ENCODE results near the gene TECPR2. TPM values are rescaled to one million over a fixed set of nuclear protein-coding genes. Genes with fewer than 3 reads are reported as not detected.

The TECPR2 gene
- polyA plus RNA-seq, 2 donors = 3.3 to 3.8 TPM

DNA sequence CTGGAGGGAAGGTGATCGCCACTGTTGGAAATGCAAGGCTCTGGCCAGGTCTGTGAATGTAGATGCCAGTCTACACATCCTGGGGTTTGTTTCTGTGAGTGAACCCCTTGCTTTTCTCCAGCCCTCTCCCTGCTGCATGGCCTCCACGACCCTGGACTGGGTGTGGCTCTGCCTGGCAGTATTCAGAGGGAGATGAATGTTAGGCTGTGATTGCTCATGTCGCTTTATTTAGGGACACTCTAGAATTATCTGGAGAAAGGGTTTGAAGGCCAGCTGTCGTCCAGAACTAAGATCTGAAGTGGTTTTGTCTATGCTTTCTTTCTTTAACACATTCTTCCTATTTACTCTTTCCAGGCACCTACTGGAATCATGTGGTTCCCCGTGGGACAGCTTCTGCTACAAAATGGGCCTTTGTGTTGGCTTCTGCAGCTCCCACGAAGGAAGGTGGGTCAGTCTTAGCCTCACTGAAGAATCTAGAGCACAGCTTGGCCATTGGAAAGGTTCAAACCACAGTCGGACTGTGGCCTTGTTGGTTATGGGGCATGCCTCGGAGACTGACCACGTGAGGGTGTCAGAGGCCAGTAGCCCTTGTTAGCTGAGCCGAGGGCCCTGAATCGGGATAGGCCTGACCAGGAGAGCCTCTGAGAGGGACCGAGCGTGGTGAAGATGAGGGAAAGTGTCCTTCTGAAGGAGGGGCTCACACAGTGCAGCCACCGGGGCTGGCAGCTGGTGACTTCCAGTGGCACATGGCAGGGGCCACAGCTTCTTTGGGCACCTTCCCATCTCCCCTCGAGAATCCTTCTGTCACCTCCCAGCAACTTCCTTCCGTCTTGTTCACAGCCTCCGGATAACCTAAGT, 87.7 kb downstream of the TECPR2 start:
- Histone ChIP-seq H3K9me3 (ENCODE audit: control insufficient read depth in 2 of 2, insufficient read depth in 1 of 2, low read depth in 1 of 2, low read length in 1 of 2) (no peaks in the 10 kb centered on the region), H3K27ac (ENCODE audit: low read depth in 2 of 2, low read length in 1 of 2) (no peak overlapping the region), H3K36me3 (ENCODE audit: control insufficient read depth in 2 of 2, insufficient read depth in 2 of 2, low read length in 1 of 2) (peaks cover 2 to 26% of the 10 kb centered on the region in 2 donors), H3K4me1 (ENCODE audit: control insufficient read depth in 2 of 2, insufficient read depth in 2 of 2, low read length in 1 of 2) (no peaks in the 10 kb centered on the region), H3K4me3 (ENCODE audit: low read depth in 1 of 2, low read length in 2 of 2) (no peak overlapping the region), H3K27me3 (ENCODE audit: control insufficient read depth in 1 of 2, insufficient read depth in 2 of 2, low read length in 2 of 2) (no peaks in the 10 kb centered on the region)
- 87 to 88% methylated on average over 17 of the region's 17 CpGs for WGBS, 2 donors

DNA sequence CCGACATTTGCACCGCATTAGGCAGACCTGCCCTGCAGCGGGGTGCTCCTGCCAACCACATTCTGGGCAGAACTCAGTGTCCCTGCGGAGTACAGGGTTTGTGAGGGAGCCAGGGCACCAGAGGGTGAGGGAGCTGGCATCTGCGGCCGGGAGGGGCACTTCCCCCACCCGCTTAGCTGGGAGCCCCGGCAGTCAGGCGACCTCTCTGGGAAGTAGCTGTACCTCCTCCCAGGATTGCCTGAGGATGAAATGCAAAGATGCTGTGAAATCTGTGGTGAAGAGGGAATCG, 88.3 kb downstream of the TECPR2 start:
- Histone ChIP-seq H3K27ac (ENCODE audit: low read depth in 2 of 2, low read length in 1 of 2) (no peak overlapping the region), H3K4me1 (ENCODE audit: control insufficient read depth in 2 of 2, insufficient read depth in 2 of 2, low read length in 1 of 2) (no peaks in the 10 kb centered on the region), H3K36me3 (ENCODE audit: control insufficient read depth in 2 of 2, insufficient read depth in 2 of 2, low read length in 1 of 2) (peaks cover 0 to 25% of the 10 kb centered on the region in 2 donors), H3K4me3 (ENCODE audit: low read depth in 1 of 2, low read length in 2 of 2) (no peak overlapping the region), H3K9me3 (ENCODE audit: control insufficient read depth in 2 of 2, insufficient read depth in 1 of 2, low read depth in 1 of 2, low read length in 1 of 2) (no peaks in the 10 kb centered on the region), H3K27me3 (ENCODE audit: control insufficient read depth in 1 of 2, insufficient read depth in 2 of 2, low read length in 2 of 2) (no peaks in the 10 kb centered on the region)
- WGBS, 2 donors = 89 to 90% methylated on average over 10 of the region's 10 CpGs

DNA sequence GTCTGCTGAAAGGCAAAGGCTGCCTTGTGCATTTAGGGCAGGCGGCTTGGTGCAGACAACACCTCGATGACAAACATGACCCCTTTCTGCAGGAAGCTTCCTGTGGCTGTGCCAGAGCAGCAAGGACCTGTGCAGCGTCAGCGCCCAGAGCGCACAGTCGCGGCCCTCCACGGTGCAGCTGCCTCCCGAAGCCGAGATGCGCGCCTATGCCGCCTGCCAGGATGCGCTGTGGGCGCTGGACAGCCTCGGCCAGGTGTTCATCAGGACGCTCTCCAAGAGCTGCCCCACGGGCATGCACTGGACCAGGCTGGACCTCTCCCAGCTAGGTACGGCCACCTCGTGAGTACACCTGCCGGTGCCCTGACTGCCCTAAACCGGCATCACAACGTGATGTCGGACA, 89.6 kb downstream of the TECPR2 start:
- no peak overlapping the region for H3K4me3 ChIP-seq (ENCODE audit: low read depth in 1 of 2, low read length in 2 of 2)
- H3K36me3 ChIP-seq (ENCODE audit: control insufficient read depth in 2 of 2, insufficient read depth in 2 of 2, low read length in 1 of 2) = peaks cover 0 to 29% of the 10 kb centered on the region in 2 donors
- 95 to 96% methylated on average over 24 of the region's 24 CpGs for WGBS, 2 donors
- no peak overlapping the region for H3K27ac ChIP-seq (ENCODE audit: low read depth in 2 of 2, low read length in 1 of 2)
- H3K9me3 ChIP-seq (ENCODE audit: control insufficient read depth in 2 of 2, insufficient read depth in 1 of 2, low read depth in 1 of 2, low read length in 1 of 2) = no peaks in the 10 kb centered on the region
- H3K27me3 ChIP-seq (ENCODE audit: control insufficient read depth in 1 of 2, insufficient read depth in 2 of 2, low read length in 2 of 2) = no peaks in the 10 kb centered on the region
- no peaks in the 10 kb centered on the region for H3K4me1 ChIP-seq (ENCODE audit: control insufficient read depth in 2 of 2, insufficient read depth in 2 of 2, low read length in 1 of 2)

DNA sequence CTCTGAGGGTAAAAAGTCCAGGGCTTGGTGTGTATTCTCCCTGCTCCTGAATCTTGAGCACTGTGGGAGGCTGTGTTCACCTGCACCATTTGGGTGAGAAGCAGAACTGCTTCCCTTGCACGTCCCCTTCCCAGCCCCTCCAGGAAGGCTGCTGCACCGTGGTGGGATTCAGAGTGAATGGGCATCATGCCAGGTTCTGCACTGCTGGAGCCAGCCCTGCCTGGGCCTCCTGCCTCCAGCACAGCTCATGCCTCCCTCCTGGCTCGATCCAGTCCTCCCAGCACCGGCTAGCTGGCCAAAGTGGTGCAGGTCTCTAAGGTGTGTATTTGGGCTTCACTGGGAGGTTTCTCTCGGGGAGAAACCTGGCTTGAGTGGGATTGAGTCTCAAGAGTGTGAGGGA, 92.0 kb downstream of the TECPR2 start:
- H3K27ac ChIP-seq (ENCODE audit: low read depth in 2 of 2, low read length in 1 of 2) = no peak overlapping the region
- WGBS, 2 donors = 71 to 73% methylated on average over 5 of the region's 5 CpGs
- H3K27me3 ChIP-seq (ENCODE audit: control insufficient read depth in 1 of 2, insufficient read depth in 2 of 2, low read length in 2 of 2) = no peaks in the 10 kb centered on the region
- H3K4me1 ChIP-seq (ENCODE audit: control insufficient read depth in 2 of 2, insufficient read depth in 2 of 2, low read length in 1 of 2) = no peaks in the 10 kb centered on the region
- no peak overlapping the region for H3K4me3 ChIP-seq (ENCODE audit: low read depth in 1 of 2, low read length in 2 of 2)
- peaks cover 0 to 30% of the 10 kb centered on the region in 2 donors for H3K36me3 ChIP-seq (ENCODE audit: control insufficient read depth in 2 of 2, insufficient read depth in 2 of 2, low read length in 1 of 2)
- no peaks in the 10 kb centered on the region for H3K9me3 ChIP-seq (ENCODE audit: control insufficient read depth in 2 of 2, insufficient read depth in 1 of 2, low read depth in 1 of 2, low read length in 1 of 2)

DNA sequence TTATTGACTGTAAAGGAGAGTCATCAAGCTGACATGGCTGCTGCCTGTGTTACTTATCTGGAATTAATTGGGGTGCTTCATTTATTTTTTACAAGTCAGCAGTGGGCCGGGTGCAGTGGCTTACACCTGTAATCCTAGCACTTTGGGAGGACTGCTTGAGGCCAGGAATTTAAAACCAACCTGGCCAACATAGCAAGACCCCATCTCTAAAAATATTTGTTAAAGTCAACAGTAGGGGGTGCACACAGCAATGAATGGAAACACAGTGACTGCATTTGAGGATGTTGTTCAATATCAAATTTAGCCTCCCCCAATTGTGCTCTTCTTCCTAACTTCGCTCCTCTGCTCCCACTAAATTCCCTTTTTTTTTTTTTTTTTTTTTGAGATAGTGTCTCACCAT, 94.8 kb downstream of the TECPR2 start:
- H3K27me3 ChIP-seq (ENCODE audit: control insufficient read depth in 1 of 2, insufficient read depth in 2 of 2, low read length in 2 of 2) = no peaks in the 10 kb centered on the region
- H3K9me3 ChIP-seq (ENCODE audit: control insufficient read depth in 2 of 2, insufficient read depth in 1 of 2, low read depth in 1 of 2, low read length in 1 of 2) = no peaks in the 10 kb centered on the region
- no peak overlapping the region for H3K27ac ChIP-seq (ENCODE audit: low read depth in 2 of 2, low read length in 1 of 2)
- 72 to 91% methylated on average over 2 of the region's 2 CpGs for WGBS, 2 donors
- H3K4me1 ChIP-seq (ENCODE audit: control insufficient read depth in 2 of 2, insufficient read depth in 2 of 2, low read length in 1 of 2) = no peaks in the 10 kb centered on the region
- no peak overlapping the region for H3K4me3 ChIP-seq (ENCODE audit: low read depth in 1 of 2, low read length in 2 of 2)
- peaks cover 0 to 20% of the 10 kb centered on the region in 2 donors for H3K36me3 ChIP-seq (ENCODE audit: control insufficient read depth in 2 of 2, insufficient read depth in 2 of 2, low read length in 1 of 2)

- H3K27me3 ChIP-seq (ENCODE audit: control insufficient read depth in 1 of 2, insufficient read depth in 2 of 2, low read length in 2 of 2) = no peaks in the 10 kb centered on the region
- 83 to 87% methylated on average over 14 of the region's 14 CpGs for WGBS, 2 donors
- H3K4me3 ChIP-seq (ENCODE audit: low read depth in 1 of 2, low read length in 2 of 2) = no peak overlapping the region
- H3K36me3 ChIP-seq (ENCODE audit: control insufficient read depth in 2 of 2, insufficient read depth in 2 of 2, low read length in 1 of 2) = peaks cover 3 to 15% of the 10 kb centered on the region in 2 donors
- H3K9me3 ChIP-seq (ENCODE audit: control insufficient read depth in 2 of 2, insufficient read depth in 1 of 2, low read depth in 1 of 2, low read length in 1 of 2) = no peaks in the 10 kb centered on the region
- H3K4me1 ChIP-seq (ENCODE audit: control insufficient read depth in 2 of 2, insufficient read depth in 2 of 2, low read length in 1 of 2) = peaks cover 0 to 2% of the 10 kb centered on the region in 2 donors
- no peak overlapping the region for H3K27ac ChIP-seq (ENCODE audit: low read depth in 2 of 2, low read length in 1 of 2)
These were observed 99.0 kb downstream of the TECPR2 start for GRCh38 chr14:102461490-102462338.

GRCh38 chr14:102462391-102462790, 99.7 kb downstream of the TECPR2 start:
- 82 to 87% methylated on average over 4 of the region's 4 CpGs for WGBS, 2 donors

GRCh38 chr14:102464006-102464405, 101.3 kb downstream of the TECPR2 start:
- WGBS, 2 donors = 91 to 93% methylated on average over 4 of the region's 4 CpGs
- Histone ChIP-seq H3K4me3 (ENCODE audit: low read depth in 1 of 2, low read length in 2 of 2) (no peak overlapping the region), H3K27ac (ENCODE audit: low read depth in 2 of 2, low read length in 1 of 2) (no peak overlapping the region)

More at GRCh38 chr14:102462391-102462790, 99.7 kb downstream of the TECPR2 start:
- Histone ChIP-seq H3K9me3 (ENCODE audit: control insufficient read depth in 2 of 2, insufficient read depth in 1 of 2, low read depth in 1 of 2, low read length in 1 of 2) (no peaks in the 10 kb centered on the region), H3K4me3 (ENCODE audit: low read depth in 1 of 2, low read length in 2 of 2) (no peak overlapping the region), H3K36me3 (ENCODE audit: control insufficient read depth in 2 of 2, insufficient read depth in 2 of 2, low read length in 1 of 2) (peaks cover 3 to 13% of the 10 kb centered on the region in 2 donors), H3K27ac (ENCODE audit: low read depth in 2 of 2, low read length in 1 of 2) (no peak overlapping the region), H3K4me1 (ENCODE audit: control insufficient read depth in 2 of 2, insufficient read depth in 2 of 2, low read length in 1 of 2) (peaks cover 0 to 2% of the 10 kb centered on the region in 2 donors), H3K27me3 (ENCODE audit: control insufficient read depth in 1 of 2, insufficient read depth in 2 of 2, low read length in 2 of 2) (no peaks in the 10 kb centered on the region)

DNA sequence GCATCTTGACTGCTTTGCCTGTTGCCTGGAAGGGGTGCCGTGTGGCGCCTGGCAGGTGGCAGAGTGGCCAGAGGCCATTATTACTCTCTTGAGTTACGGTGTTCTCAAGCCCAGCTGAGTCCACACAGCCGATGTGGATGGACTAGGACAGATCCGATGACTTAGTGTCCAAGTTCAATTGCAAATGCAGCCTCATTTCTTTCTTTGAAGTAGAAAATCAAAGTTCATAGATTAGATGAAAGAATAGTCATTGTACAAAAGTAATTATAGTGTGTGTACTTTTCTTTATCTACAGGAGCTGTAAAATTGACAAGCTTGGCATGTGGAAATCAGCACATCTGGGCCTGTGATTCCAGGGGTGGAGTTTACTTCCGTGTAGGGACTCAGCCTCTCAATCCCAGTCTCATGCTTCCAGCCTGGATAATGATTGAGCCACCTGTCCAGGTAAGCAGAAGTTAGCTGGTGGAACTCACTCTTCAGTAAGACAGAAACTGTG, 102.2 kb downstream of the TECPR2 start:
- Histone ChIP-seq H3K9me3 (ENCODE audit: control insufficient read depth in 2 of 2, insufficient read depth in 1 of 2, low read depth in 1 of 2, low read length in 1 of 2) (no peaks in the 10 kb centered on the region), H3K36me3 (ENCODE audit: control insufficient read depth in 2 of 2, insufficient read depth in 2 of 2, low read length in 1 of 2) (peaks cover 3 to 9% of the 10 kb centered on the region in 2 donors), H3K4me1 (ENCODE audit: control insufficient read depth in 2 of 2, insufficient read depth in 2 of 2, low read length in 1 of 2) (peaks cover 0 to 2% of the 10 kb centered on the region in 2 donors), H3K27me3 (ENCODE audit: control insufficient read depth in 1 of 2, insufficient read depth in 2 of 2, low read length in 2 of 2) (no peaks in the 10 kb centered on the region), H3K27ac (ENCODE audit: low read depth in 2 of 2, low read length in 1 of 2) (no peak overlapping the region), H3K4me3 (ENCODE audit: low read depth in 1 of 2, low read length in 2 of 2) (no peak overlapping the region)
- WGBS, 2 donors = 72 to 88% methylated on average over 6 of the region's 6 CpGs

More at GRCh38 chr14:102464006-102464405, 101.3 kb downstream of the TECPR2 start:
- peaks cover 3 to 13% of the 10 kb centered on the region in 2 donors for H3K36me3 ChIP-seq (ENCODE audit: control insufficient read depth in 2 of 2, insufficient read depth in 2 of 2, low read length in 1 of 2)
- H3K4me1 ChIP-seq (ENCODE audit: control insufficient read depth in 2 of 2, insufficient read depth in 2 of 2, low read length in 1 of 2) = peaks cover 0 to 2% of the 10 kb centered on the region in 2 donors
- H3K9me3 ChIP-seq (ENCODE audit: control insufficient read depth in 2 of 2, insufficient read depth in 1 of 2, low read depth in 1 of 2, low read length in 1 of 2) = no peaks in the 10 kb centered on the region
- no peaks in the 10 kb centered on the region for H3K27me3 ChIP-seq (ENCODE audit: control insufficient read depth in 1 of 2, insufficient read depth in 2 of 2, low read length in 2 of 2)
